NCI-H1417 (cell line): ENCODE data around the gene TUBGCP2.

Experiments
- DNase-seq, 3 experiments: peaks; one replicate each; lab custom pipeline; 2025; lab: John Stamatoyannopoulos, UW

TUBGCP2 gene

DNA sequence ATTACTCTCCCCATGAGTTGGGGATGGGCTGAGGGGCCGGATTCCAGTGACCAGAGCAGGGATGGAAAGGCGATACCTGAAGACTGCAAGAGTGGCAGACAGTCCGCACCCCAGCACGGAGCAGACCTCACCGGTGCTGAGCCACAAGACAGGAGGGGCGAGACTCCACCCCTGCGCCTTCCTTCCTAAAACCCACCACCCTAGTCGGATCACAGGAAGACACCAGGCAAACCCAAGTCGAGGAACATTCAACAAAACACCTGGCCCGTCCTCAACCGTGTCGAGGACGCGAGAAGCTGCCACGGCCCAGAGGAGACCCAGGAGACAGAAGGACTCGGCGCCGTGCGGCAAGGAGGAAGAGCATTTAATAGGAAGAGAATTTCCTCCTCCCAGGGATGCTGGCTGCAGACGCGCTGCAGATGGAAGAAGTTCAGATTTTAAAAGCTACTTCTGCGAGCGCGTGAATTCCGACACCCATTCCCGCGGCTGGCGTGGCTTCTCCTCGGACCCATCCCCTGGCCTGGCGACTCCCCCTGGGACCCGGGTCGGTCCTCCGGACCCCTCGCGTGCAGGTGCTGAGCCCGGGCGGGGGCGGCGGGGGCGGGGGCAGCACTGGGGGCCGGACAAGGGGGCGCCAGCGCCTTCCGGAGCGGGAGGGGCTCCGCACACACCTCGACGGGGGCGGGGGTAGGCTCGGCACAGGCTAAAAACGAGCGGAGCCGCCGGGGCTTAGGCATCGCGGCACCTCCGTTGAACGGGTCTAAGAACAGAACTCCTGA is 79.2 kb downstream of the TUBGCP2 start:
- DNase-seq, result no peak
